Right lobe of liver (tissue), 6 donors: Measurements from ENCODE around the gene C22orf31. TPM values are rescaled to one million over a fixed set of nuclear protein-coding genes. Genes with fewer than 3 reads are reported as not detected.

Source experiments
- ATAC-seq, 4 donors: fragments of 200-7000 bp; cut with Tn5 transposase; one replicate each; pipeline ENCODE4 v1.9.1; 2020; ENCODE audit warnings: mild to moderate bottlenecking in 4 of 4, moderate library complexity in 4 of 4
- DNase-seq, 3 donors: peaks; one replicate each; pipeline ENCODE4 v3.0.0-alpha.2; 2020
- H3K27ac ChIP-seq, 3 donors: fragments of 200-600 bp; one replicate each; pipeline ENCODE4 v1.8.0; 2022
- H3K27me3 ChIP-seq, 2 donors: fragments of 200-600 bp; one replicate each; pipeline ENCODE4 v1.8.0; 2022
- H3K36me3 ChIP-seq, 4 donors: fragments of 200-600 bp; sonication (generic) in 1 of 4; one replicate each; pipeline versions ENCODE4 v1.5.1 to v1.8.0; 2017 to 2022; ENCODE audit warnings: control low read depth in 1 of 4
- H3K4me1 ChIP-seq, 4 donors: fragments of 200-600 bp; sonication (generic) in 1 of 4; one replicate each; pipeline versions ENCODE4 v1.5.1 to v1.8.0; 2017 to 2022; ENCODE audit warnings: control low read depth in 1 of 4
- H3K4me3 ChIP-seq, 3 donors: fragments of 200-600 bp; one replicate each; pipeline ENCODE4 v1.8.0; 2022
- H3K9me3 ChIP-seq, 4 donors: fragments of 200-600 bp; sonication (generic) in 1 of 4; one replicate each; pipeline versions ENCODE4 v1.5.1 to v1.8.0; 2017 to 2022; ENCODE audit warnings: control low read depth in 1 of 4
- POLR2A ChIP-seq: fragments of 450-650 bp; IDR thresholded peaks from one replicate; pipeline ENCODE4 v1.6.1; 2017; ENCODE audit warnings: antibody characterized with exemption, mild to moderate bottlenecking
- WGBS: methylation state at CpG from one replicate; pipeline ENCODE4 v1.1.6; 2018; ENCODE audit warnings: low coverage, low lambda C conversion rate; ENCODE audit not compliant: insufficient coverage; ENCODE audit errors: missing lambda C conversion rate; 5-methylcytosine and 5-hydroxymethylcytosine counted together
- intact Hi-C, 2 donors: fragments of 100-400 bp; cut with DNase I; formaldehyde crosslinking; loops; one replicate each; pipeline versions ENCODE4 v1.11.2 to v1.14.1; 2022
- total RNA-seq, 6 experiments: library from RNA; depleted of rRNA in 2 of 6; stranded (reverse); fragments of >200 nt in 2 of 6; fragmentation: NEBNext Ultra II Directional in 3 of 6; extraction: Animal tissue kit (Norgen Biotek cat#: 25700) in 3 of 6; gene quantifications; one replicate each; pipeline versions ENCODE4 v1.1.0 to v1.2.4, GENCODE V29; 2016 to 2023
- TF ChIP-seq, protein P1 (sequence below), 4 donors: fragments of 200-600 bp in 3 of 4; fragments of 450-650 bp in 1 of 4; IDR thresholded peaks; one replicate each; pipeline versions ENCODE4 v1.5.1 to v1.8.0; 2016 to 2022; ENCODE audit warnings: antibody characterized with exemption in 4 of 4, mild to moderate bottlenecking in 2 of 4
- donor health status: DM: no; HTN: yes; CAD: no.
- donor health status: DM: no; HTN: no; CAD: no.
- donor health status: DM: no; HTN: no; CAD: no.
- donor health status: DM: no; HTN: yes; CAD: no.
- donor health status: DM: no; HTN: yes; CAD: no.

C22orf31 gene
- total RNA-seq, 6 experiments from 2014 or later: not detected

DNA sequence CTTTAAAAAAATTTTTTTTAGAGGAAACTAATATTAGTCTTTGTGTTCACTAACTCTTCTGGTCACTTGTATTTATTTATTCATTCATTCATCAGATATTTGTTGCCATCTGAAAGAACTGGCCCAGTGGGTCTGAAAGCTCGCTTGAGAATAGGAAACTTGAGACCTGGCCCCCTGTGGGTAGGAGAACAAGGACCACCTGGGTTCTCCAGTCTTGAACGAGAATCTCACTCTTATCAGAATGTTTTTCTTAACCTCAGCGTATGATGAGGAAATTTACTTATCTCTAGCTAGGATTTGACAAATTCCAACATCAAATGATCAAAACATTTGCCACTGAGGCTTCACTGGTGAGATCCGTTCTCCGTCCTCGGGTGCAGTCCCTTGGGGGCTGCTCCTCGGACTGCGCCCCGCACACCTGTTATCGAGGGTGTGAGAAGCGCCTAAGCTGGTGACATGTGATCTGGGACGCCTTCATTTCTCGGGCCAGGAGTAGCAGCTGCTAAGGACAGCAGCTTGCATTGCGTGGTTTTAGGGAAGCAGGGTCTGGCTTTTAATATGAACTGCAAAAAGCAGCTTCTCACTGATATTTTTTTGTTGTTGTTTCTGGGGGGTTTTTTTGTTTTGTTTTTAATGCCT is 6.3 kb downstream of the C22orf31 start:
- H3K27ac ChIP-seq: peak overlapping the region in 1 of 3 donors; percentile 16
- H3K9me3 ChIP-seq: no peaks in the 10 kb centered on the region
- H3K4me1 ChIP-seq: peaks cover 0 to 7% (median 3%) of the 10 kb centered on the region in 4 donors
- H3K4me3 ChIP-seq: no peak overlapping the region
- 83% methylated on average over 10 of the region's 14 CpGs for WGBS
- DNase-seq: no peak
- ATAC-seq: no peak
- intact Hi-C loops: loop anchor here in 1 of 2 donors (10.0 kb wide), 1 partner anchor 99 kb away; no protein-coding TSS in a partner anchor
- no peaks in the 10 kb centered on the region for H3K27me3 ChIP-seq
- TF ChIP-seq, protein P1, sequence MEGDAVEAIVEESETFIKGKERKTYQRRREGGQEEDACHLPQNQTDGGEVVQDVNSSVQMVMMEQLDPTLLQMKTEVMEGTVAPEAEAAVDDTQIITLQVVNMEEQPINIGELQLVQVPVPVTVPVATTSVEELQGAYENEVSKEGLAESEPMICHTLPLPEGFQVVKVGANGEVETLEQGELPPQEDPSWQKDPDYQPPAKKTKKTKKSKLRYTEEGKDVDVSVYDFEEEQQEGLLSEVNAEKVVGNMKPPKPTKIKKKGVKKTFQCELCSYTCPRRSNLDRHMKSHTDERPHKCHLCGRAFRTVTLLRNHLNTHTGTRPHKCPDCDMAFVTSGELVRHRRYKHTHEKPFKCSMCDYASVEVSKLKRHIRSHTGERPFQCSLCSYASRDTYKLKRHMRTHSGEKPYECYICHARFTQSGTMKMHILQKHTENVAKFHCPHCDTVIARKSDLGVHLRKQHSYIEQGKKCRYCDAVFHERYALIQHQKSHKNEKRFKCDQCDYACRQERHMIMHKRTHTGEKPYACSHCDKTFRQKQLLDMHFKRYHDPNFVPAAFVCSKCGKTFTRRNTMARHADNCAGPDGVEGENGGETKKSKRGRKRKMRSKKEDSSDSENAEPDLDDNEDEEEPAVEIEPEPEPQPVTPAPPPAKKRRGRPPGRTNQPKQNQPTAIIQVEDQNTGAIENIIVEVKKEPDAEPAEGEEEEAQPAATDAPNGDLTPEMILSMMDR (IDR thresholded peaks at IDR 0.05): no peak
- TF ChIP-seq POLR2A: no peak
- peaks cover 0 to 5% (median 0%) of the 10 kb centered on the region in 4 donors for H3K36me3 ChIP-seq

- Histone ChIP-seq H3K4me3 (no peak overlapping the region), H3K9me3 (no peaks in the 10 kb centered on the region), H3K27ac (peak overlapping the region in 1 of 3 donors; percentile 16), H3K27me3 (no peaks in the 10 kb centered on the region), H3K4me1 (peaks cover 0 to 7% (median 3%) of the 10 kb centered on the region in 4 donors), H3K36me3 (peaks cover 0 to 16% (median 3%) of the 10 kb centered on the region in 4 donors)
- TF ChIP-seq, protein P1 (IDR thresholded peaks at IDR 0.05): no peak
- no peak for TF ChIP-seq POLR2A
- 13% methylated on average over 4 of the region's 10 CpGs for WGBS
- intact Hi-C loops: loop anchor here in 1 of 2 donors (10.0 kb wide), 1 partner anchor 100 kb away; no protein-coding TSS in a partner anchor
- ATAC-seq (peak; percentile 74 to 89 (median 83)), DNase-seq (peak; percentile 38 to 84 (median 82))
Observed at GRCh38 chr22:29054251-29054767, 7.3 kb downstream of the C22orf31 start.

DNA sequence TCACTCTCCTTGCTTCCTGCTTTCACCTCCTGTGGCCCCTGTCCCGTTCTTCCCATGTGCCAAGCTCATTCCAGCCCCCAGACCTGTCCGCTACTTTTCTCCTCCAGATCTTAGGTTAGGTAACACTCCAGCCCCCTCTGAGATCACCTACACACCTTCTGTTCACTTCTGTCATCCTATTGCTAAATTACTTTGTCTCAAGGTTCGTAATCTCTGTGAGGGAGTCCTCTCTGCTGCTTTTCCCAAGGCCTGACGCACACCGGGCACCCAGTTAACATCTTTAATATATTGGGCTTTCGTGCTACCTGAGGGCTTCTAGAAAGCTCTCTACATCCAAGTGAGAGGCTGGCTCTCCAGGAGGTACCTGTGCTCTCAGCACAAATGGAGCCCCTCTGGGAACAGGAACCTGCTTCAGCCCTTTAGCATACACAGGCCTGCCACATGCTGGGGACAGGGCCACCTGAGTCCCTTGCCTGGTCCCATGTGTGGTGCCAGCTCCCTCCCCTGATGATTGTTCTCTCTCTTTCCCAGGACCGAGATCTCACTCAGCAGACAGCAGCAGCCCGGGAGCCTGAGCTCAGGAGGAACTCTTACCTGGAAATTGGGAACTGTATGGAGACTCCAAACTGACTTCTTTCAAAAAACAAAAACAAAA is 8.5 kb downstream of the C22orf31 start:
- Histone ChIP-seq H3K9me3 (no peaks in the 10 kb centered on the region), H3K36me3 (peaks cover 0 to 18% (median 11%) of the 10 kb centered on the region in 4 donors), H3K27ac (no peak overlapping the region), H3K4me3 (no peak overlapping the region), H3K4me1 (peaks cover 0 to 7% (median 3%) of the 10 kb centered on the region in 4 donors), H3K27me3 (no peaks in the 10 kb centered on the region)
- intact Hi-C loops: loop anchor here in 1 of 2 donors (10.0 kb wide), 1 partner anchor 102 kb away; no protein-coding TSS in a partner anchor
- TF ChIP-seq, protein P1 (IDR thresholded peaks at IDR 0.05): no peak
- no peak for TF ChIP-seq POLR2A
- ATAC-seq (peak in 1 of 4 donors; percentile 2), DNase-seq (no peak)
- 90% methylated on average over 8 of the region's 8 CpGs for WGBS

- Histone ChIP-seq H3K4me3 (no peak overlapping the region), H3K4me1 (peaks cover 0 to 7% (median 3%) of the 10 kb centered on the region in 4 donors), H3K9me3 (no peaks in the 10 kb centered on the region), H3K27ac (no peak overlapping the region), H3K36me3 (peaks cover 0 to 31% (median 13%) of the 10 kb centered on the region in 4 donors), H3K27me3 (no peaks in the 10 kb centered on the region)
- ATAC-seq (no peak), DNase-seq (no peak)
- intact Hi-C loops: loop anchor here in 1 of 2 donors (10.0 kb wide), 1 partner anchor 104 kb away; no protein-coding TSS in a partner anchor
- no CpG with 5 or more reads among the region's 24 CpGs for WGBS
- no peak for TF ChIP-seq POLR2A
- TF ChIP-seq, protein P1 (IDR thresholded peaks at IDR 0.05): no peak
Observed at GRCh38 chr22:29050457-29050856, 11.2 kb downstream of the C22orf31 start.
